Endothelial cell of umbilical vein (primary cell): Measurements from ENCODE around the gene HNRNPLL. TPM values are rescaled to one million over a fixed set of nuclear protein-coding genes. Genes with fewer than 3 reads are reported as not detected.

Experiments
- BruUV-seq: library from RNA; stranded (reverse); fragments of 400-500 nt; replicated peaks from 2 replicates; lab custom pipeline; 2021; lab: Mats Ljungman, UMichigan
- CTCF ChIA-PET: fragments of 300-600, 350-600 bp; sonication (Branson Sonifier 250); formaldehyde crosslinking; loops from one replicate; lab custom pipeline; 2021; ENCODE audit warnings: antibody characterized with exemption, inconsistent platforms; lab: Charles Lee
- POLR2A ChIA-PET: fragments of 300-600, 350-600 bp; sonication (Branson Sonifier 250); formaldehyde crosslinking; loops from one replicate; lab custom pipeline; 2021; ENCODE audit warnings: antibody characterized with exemption, inconsistent platforms; lab: Charles Lee
- DNase-seq: peaks from one replicate; pipeline ENCODE4 v3.0.0-alpha.2; 2011; ENCODE audit warnings: low read depth, low spot score
- FAIRE-seq: peaks from 2 replicates; lab custom pipeline; 2011; peaks lifted over from hg19 to GRCh38; lab: Jason Lieb, UNC
- H2AFZ ChIP-seq: 2 replicates; pipeline ENCODE4 v1.6.0; 2012; ENCODE audit warnings: low read depth, low read length, control low read depth, inconsistent platforms
- H3K27ac ChIP-seq: 2 replicates; pipeline ENCODE4 v1.5.1; 2011; ENCODE audit warnings: low read depth, mild to moderate bottlenecking, control low read depth, low read length, moderate library complexity; ENCODE audit not compliant: insufficient read depth
- H3K27me3 ChIP-seq, 2 experiments: 2 replicates each; pipeline versions ENCODE4 v1.6.0 to v1.6.1; 2011; ENCODE audit warnings: low read length in 2 of 2, mixed read lengths in 1 of 2; ENCODE audit not compliant: control insufficient read depth in 2 of 2, insufficient read depth in 2 of 2
- H3K36me3 ChIP-seq, 2 experiments: 2 replicates in 1 of 2; 3 replicates in 1 of 2; pipeline ENCODE4 v1.5.1; 2011; ENCODE audit warnings: low read length in 2 of 2, mild to moderate bottlenecking in 1 of 2, moderate library complexity in 1 of 2; ENCODE audit not compliant: control insufficient read depth in 2 of 2, insufficient read depth in 2 of 2; ENCODE audit errors: extremely low read depth in 1 of 2
- H3K4me1 ChIP-seq: 3 replicates; pipeline ENCODE4 v1.5.1; 2011; ENCODE audit warnings: mild to moderate bottlenecking, low read length; ENCODE audit not compliant: control insufficient read depth, insufficient read depth; ENCODE audit errors: extremely low read depth
- H3K4me2 ChIP-seq: 2 replicates; pipeline ENCODE4 v1.6.1; 2011; ENCODE audit warnings: low read length, control low read depth, mixed read lengths; ENCODE audit not compliant: insufficient read depth
- H3K4me3 ChIP-seq, 3 experiments: fragments of 200-600 bp in 1 of 3; sonication (generic), shearing (Covaris generic) in 1 of 3; replicated peaks in 1 of 3; 2 replicates each; pipeline ENCODE4 v1.5.1; 2011 to 2016; ENCODE audit warnings: control low read depth in 3 of 3, low read length in 3 of 3, mild to moderate bottlenecking in 2 of 3, inconsistent platforms in 1 of 3, low read depth in 1 of 3, moderate library complexity in 1 of 3; ENCODE audit not compliant: insufficient read depth in 1 of 3
- H3K79me2 ChIP-seq: 2 replicates; pipeline ENCODE4 v1.6.0; 2012; ENCODE audit warnings: low read length, inconsistent platforms; ENCODE audit not compliant: control insufficient read depth, insufficient read depth
- H3K9ac ChIP-seq: replicated peaks from 2 replicates; pipeline ENCODE3; 2011; ENCODE audit warnings: low read length, control low read depth; ENCODE audit not compliant: insufficient read depth; ENCODE audit errors: extremely low read depth
- H3K9me1 ChIP-seq: replicated peaks from 3 replicates; pipeline ENCODE4 v1.6.0; 2011; ENCODE audit warnings: mild to moderate bottlenecking, low read length; ENCODE audit not compliant: control insufficient read depth, insufficient read depth; ENCODE audit errors: extremely low read depth
- H3K9me3 ChIP-seq: replicated peaks from 2 replicates; pipeline ENCODE4 v1.5.1; 2012; ENCODE audit warnings: low read length, inconsistent platforms; ENCODE audit not compliant: control insufficient read depth, insufficient read depth
- H4K20me1 ChIP-seq: replicated peaks from 2 replicates; pipeline ENCODE3; 2011; ENCODE audit warnings: mild to moderate bottlenecking, low read length; ENCODE audit not compliant: control insufficient read depth, insufficient read depth; ENCODE audit errors: extremely low read depth
- CTCF ChIP-seq, 2 donors: IDR thresholded peaks; 1 replicate in 1 of 2; 2 replicates in 1 of 2; pipeline ENCODE4 v1.5.1; 2011; ENCODE audit warnings: low read length in 2 of 2, mild to moderate bottlenecking in 2 of 2, moderate library complexity in 2 of 2, control low read depth in 1 of 2, inconsistent platforms in 1 of 2, low read depth in 1 of 2; ENCODE audit not compliant: insufficient read depth in 1 of 2; ENCODE audit errors: extremely low read depth in 1 of 2
- EZH2 ChIP-seq: IDR thresholded peaks from 2 replicates; pipeline ENCODE4 v1.6.1; 2012; ENCODE audit warnings: borderline replicate concordance, low read depth, mild to moderate bottlenecking, moderate library complexity, low read length, inconsistent platforms; ENCODE audit not compliant: severe bottlenecking
- FOS ChIP-seq: IDR thresholded peaks from 2 replicates; pipeline ENCODE4 v1.6.1; 2011; ENCODE audit warnings: mild to moderate bottlenecking, low read length, moderate library complexity, borderline replicate concordance; ENCODE audit not compliant: insufficient read depth
- GATA2 ChIP-seq: IDR thresholded peaks from 2 replicates; pipeline ENCODE4 v1.7.0; 2011; ENCODE audit warnings: low read depth, mild to moderate bottlenecking, moderate library complexity, mixed read lengths, low read length; ENCODE audit not compliant: insufficient read length, insufficient read depth
- JUN ChIP-seq: IDR thresholded peaks from 2 replicates; pipeline ENCODE4 v1.6.1; 2011; ENCODE audit warnings: borderline replicate concordance, low read depth; ENCODE audit not compliant: insufficient read length, insufficient read depth
- MAX ChIP-seq: IDR thresholded peaks from 2 replicates; pipeline ENCODE4 v1.6.1; 2011; ENCODE audit not compliant: insufficient read depth, insufficient read length
- MYC ChIP-seq: IDR thresholded peaks from one replicate; pipeline ENCODE4 v1.6.1; 2011; ENCODE audit warnings: mild to moderate bottlenecking, low read depth, low read length
- POLR2A ChIP-seq: IDR thresholded peaks from 2 replicates; pipeline ENCODE4 v1.6.1; 2012; ENCODE audit warnings: low read depth, mild to moderate bottlenecking, control low read depth, low read length
- POLR2AphosphoS5 ChIP-seq: IDR thresholded peaks from 2 replicates; pipeline ENCODE4 v1.6.1; 2012; ENCODE audit warnings: low read depth, mild to moderate bottlenecking, control low read depth, low read length, moderate library complexity; ENCODE audit not compliant: insufficient read depth
- dilution Hi-C: fragments of 300-500 bp; cut with MboI; formaldehyde crosslinking; loops from one replicate; pipeline ENCODE4 v1.15.0; 2019; ENCODE audit warnings: low sequenced_read_pairs; ENCODE audit not compliant: extremely low pct_ligation_motif_present
- intact Hi-C: fragments of 100-400 bp; cut with micrococcal nuclease; formaldehyde crosslinking; loops from one replicate; pipeline ENCODE4 v1.10.0; 2022
- polyA plus RNA-seq, 4 experiments: library from polyadenylated mRNA; depleted of rRNA in 3 of 4; stranded (reverse) in 3 of 4; unstranded in 1 of 4; fragments of >200 nt; gene quantifications; 2 replicates each; pipeline versions ENCODE4 v1.2.1 to v1.2.3, GENCODE V29; 2011 to 2012; ENCODE audit warnings: missing spikeins in 1 of 4
- total RNA-seq: library from RNA; stranded (reverse); gene quantifications from 2 replicates; pipeline ENCODE4 v1.2.3, GENCODE V29; 2021

The HNRNPLL gene
- total and polyA plus RNA-seq, 2 donors (not counting 3 experiments of a cell fraction or from before 2014, with no cell fraction given) = 19.8 to 56.2 TPM

GRCh38 chr2:38631976-38632375 lies 29.2 kb upstream of the HNRNPLL start:
- H3K9me1 ChIP-seq = no peaks in the 10 kb centered on the region
- BruUV-seq = no TSS peak
- no peaks in the 10 kb centered on the region for H3K4me1 ChIP-seq
- FAIRE-seq = no peak
- H3K27me3 ChIP-seq = peaks cover 0 to 3% of the 10 kb centered on the region in 2 experiments
- no peak overlapping the region for H3K4me2 ChIP-seq
- POLR2A ChIA-PET = no interaction called here
- dilution Hi-C loops (no loop called here), intact Hi-C loops (no loop called here)
- DNase-seq = no peak
- no peak overlapping the region for H2AFZ ChIP-seq
- CTCF ChIA-PET = no interaction called here
- H3K9me3 ChIP-seq = no peaks in the 10 kb centered on the region
- H4K20me1 ChIP-seq = no peaks in the 10 kb centered on the region
- no peaks in the 10 kb centered on the region for H3K79me2 ChIP-seq
- H3K4me3 ChIP-seq = no peak overlapping the region
- H3K36me3 ChIP-seq = no peaks in the 10 kb centered on the region
- no peak overlapping the region for H3K9ac ChIP-seq
- no peak overlapping the region for H3K27ac ChIP-seq
- TF ChIP-seq POLR2A = no peak
- no peak for TF ChIP-seq GATA2
- no peak for TF ChIP-seq JUN
- no peak for TF ChIP-seq EZH2

GRCh38 chr2:38629684-38630083 lies 27.0 kb upstream of the HNRNPLL start:
- no peak overlapping the region for H3K9ac ChIP-seq
- FAIRE-seq = no peak
- intact Hi-C loops = no loop called here

More at GRCh38 chr2:38629684-38630083, 27.0 kb upstream of the HNRNPLL start:
- POLR2A ChIA-PET = no interaction called here
- Histone ChIP-seq H2AFZ (no peak overlapping the region), H3K27ac (no peak overlapping the region), H3K9me1 (no peaks in the 10 kb centered on the region), H3K79me2 (no peaks in the 10 kb centered on the region), H4K20me1 (no peaks in the 10 kb centered on the region), H3K9me3 (no peaks in the 10 kb centered on the region), H3K4me3 (no peak overlapping the region), H3K4me1 (no peaks in the 10 kb centered on the region), H3K4me2 (no peak overlapping the region), H3K27me3 (peaks cover 3% of the 10 kb centered on the region in 2 experiments), H3K36me3 (no peaks in the 10 kb centered on the region)
- BruUV-seq = no TSS peak
- DNase-seq = no peak
- CTCF ChIA-PET = no interaction called here
- no peak for TF ChIP-seq FOS
- TF ChIP-seq MYC = no peak
- TF ChIP-seq POLR2AphosphoS5 = no peak
- TF ChIP-seq JUN = no peak
- no peak for TF ChIP-seq CTCF (IDR thresholded peaks at IDR 0.05; ENCODE audit: extremely low read depth in 1 of 2, insufficient read depth in 1 of 2, low read depth in 1 of 2, low read length in 2 of 2)
- no peak for TF ChIP-seq MAX
- no peak for TF ChIP-seq GATA2
- TF ChIP-seq POLR2A = no peak
- dilution Hi-C loops = no loop called here
